Globus pallidus (tissue), 1 donor: ENCODE measurements around the gene CEP131.

ENCODE experiments used
- DNase-seq: peaks from one replicate; pipeline ENCODE4 v3.0.0-alpha.2; 2015; ENCODE audit warnings: low spot score

CEP131 gene

GRCh38 chr17:81187120-81187519, 35.6 kb downstream of the CEP131 start:
- DNase-seq: no peak

DNA sequence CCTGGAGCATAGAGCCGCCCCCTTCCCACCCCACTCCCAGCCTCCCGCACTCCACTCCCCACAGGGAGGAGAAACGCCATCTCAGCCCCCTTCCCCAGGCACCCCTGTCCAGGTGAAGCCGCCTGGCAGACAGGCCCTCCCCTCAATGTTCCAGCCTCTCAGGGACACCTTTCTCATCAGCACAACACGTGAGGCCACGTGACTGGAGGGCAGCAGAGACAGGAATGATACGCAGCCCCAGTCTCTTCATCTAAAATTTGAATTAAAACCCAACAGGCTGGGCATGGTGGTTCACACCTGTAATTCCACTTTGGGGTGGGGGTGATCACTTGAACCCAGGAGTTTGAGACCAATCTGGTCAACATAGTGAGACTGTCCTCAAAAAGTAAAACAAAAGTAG, 36.6 kb downstream of the CEP131 start:
- no peak for DNase-seq

DNA sequence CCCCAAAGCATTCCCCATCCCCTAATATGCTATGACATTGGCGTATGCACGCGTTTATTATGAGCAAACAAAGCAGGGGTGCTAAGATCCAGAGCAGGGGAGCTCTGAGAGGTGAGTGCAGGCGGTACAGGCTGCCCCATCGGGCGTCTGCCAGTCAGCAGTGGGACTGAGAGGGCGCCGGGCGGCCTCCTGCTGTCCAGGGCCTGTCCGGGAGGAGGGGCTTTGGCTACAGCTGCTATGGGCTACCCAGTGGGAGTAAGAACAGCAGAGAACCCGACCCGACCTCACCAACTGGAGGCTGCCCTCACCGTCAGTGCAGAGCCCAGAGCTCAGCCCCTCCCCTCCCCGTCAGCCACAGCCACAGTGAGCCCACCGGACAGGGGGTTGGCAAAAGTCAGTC, 38.2 kb downstream of the CEP131 start:
- no peak for DNase-seq

DNA sequence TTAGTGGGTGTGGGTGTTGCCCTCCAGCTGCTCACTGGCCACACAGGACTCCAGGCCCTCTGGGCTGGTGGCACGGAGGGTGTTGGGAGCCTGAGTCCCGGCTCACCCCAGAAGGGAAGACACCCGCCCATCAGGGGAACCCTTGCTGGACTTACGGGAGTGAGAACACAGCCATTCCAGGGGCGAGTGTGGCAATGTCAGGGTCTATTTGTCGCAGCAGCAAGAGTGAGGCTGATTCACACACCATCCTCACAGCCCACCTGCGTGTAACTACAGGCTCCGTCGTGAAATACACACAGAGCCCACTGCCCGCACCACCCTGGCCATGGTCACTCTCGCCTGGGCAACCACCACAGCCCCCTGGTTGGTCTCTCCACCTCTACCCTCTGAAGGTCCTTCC, 39.0 kb downstream of the CEP131 start:
- no peak for DNase-seq

GRCh38 chr17:81183316-81183715, 39.4 kb downstream of the CEP131 start:
- no peak for DNase-seq

DNA sequence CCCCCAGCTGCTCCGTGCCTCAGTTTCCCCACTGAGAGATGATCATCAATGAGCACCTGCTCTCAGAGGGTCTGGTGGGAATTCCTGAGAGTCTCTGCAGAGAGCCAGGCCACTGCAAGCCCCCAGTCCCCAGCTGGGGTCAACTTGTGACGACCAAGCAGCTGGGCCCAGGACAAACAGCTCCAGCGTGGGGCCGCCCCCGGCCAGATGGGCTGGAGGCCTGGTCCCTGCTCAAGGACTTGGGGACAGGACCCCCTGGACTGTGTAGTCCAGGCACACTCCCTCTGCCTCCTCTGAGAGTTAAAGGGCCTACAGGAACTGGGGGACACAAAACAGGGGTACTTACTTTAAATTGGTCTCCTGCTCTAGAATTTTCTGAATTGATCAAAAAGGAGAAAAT, 40.2 kb downstream of the CEP131 start:
- DNase-seq: no peak

GRCh38 chr17:81181811-81182185, 41.0 kb downstream of the CEP131 start:
- no peak for DNase-seq

DNA sequence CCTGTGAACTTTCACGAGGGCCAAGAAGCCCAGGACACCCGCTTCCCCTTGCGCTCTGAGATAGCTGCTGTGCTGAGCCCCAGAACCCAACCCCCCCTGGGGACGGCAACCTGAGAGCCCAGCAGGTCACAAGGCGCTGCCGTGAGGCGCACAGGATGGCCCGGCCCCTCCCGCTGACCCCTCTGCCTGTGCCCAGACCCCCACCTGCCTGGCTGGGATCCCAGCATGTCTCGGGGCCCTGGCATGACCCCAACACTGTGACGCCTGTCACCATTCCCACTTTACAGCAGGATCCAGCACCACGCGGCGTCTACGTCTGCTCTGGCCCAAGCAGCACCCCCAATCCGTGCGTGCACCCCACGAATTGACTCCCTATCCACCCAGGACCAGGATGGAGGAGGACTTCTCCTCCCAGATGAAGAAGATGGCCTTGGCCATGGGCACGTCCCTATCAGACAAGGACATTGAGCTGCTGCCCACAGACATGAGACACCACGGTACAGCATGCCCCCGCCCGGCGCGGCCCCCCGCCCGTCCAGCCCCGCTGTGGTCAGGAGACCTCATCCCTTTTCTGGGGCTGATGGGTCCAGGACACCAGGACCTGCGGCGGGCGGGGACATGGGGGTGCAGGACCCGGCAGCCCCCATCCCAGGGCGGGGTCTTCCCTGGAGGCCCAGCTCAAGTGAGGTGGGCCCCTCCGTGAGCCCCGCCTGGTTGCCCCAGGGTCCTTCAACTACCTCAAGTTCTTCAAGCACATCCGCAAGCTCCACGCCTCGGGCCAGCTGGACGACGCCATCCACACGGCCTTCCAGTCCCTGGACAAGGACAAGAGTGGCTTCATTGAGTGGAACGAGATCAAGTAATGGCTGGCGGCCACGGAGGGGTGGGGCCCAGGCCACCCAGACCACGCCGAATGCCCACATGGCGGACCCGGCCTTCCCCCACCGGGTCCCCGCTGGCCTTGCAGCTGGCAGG, 41.6 kb downstream of the CEP131 start:
- DNase-seq: no peak

DNA sequence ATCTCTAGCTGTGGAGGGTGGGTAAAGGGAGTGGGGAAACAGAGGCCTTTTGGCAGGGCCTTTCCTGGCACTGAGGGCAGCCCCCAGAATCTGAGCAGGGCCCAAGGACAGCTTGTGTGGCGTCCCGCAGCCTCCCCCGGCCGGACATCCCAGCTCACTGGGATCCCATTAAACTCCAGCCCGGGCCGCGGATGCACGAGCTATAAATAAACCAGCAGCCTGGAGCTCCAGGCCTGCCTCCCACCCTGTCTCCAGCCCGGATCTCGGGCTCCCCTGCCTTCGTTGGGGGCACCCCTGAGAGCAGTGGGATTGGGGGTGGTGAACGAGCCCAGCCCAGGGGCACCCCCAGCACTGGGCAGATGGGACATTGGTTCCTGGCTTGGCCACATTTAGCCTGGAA, 42.9 kb downstream of the CEP131 start:
- no peak for DNase-seq

DNA sequence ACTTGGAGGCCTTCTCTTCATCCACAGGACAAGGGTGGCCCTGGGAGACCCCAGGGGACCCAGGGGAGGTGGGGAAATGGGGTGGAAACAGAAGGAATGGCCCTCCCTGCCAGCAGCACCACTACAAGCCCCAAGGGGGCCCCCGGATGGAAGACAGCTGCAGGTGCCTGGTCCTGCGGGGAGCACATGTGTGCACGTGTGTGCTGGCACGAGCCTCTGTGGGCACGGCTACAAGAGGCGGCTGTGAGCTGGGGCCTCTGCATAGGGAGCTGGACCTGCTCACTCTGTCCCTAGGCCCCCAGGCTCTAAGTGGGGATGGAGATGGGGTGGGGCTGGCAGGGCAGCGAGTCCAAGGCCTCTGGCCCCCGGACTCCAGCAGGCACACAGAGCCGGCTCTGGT, 43.5 kb downstream of the CEP131 start:
- no peak for DNase-seq

DNA sequence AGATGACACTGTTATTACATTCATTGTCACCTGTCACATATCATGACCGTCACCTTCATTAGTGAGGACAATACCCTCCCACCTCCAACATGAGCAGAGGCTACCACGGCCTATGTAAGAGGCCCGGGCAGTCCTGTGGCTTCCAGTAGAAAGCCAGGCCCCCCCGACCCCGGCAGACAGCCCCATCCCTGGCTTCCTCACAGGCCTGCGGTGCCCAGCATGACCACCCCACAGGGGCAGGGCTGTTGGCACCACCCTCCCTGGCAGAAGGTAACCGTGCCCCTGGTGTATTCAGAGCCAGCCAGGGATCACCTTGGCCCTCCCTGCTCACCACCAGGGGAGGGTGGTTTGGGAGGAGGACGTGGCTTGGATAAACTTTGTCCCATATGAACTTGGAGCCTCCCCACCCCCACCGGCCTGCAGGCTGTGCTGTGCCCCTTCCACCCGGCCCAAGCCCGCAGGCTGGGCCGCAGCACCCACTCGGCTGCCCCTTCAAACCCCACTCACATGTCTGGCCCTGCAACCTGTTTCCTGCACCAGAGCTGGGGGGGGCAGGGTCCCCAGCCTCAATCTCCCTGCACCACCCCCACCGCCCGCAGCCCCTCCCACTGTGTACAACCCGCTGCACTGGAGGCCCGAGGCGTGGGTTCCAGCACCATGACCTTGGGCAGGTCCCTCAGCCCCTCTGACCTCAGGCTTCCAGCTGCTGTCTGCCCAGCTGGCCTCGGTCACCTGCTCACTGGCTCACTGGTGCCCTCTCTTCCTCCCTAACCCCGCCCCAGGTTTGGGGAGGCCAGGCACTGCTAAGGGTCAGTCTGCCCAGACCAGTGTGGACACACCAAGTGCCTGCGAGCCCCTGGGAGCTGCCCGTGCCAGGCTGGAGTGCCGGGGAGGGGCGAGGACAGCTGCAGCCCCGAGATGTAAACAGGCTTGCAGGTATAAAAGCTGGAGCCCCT, 44.4 kb downstream of the CEP131 start:
- DNase-seq: no peak

DNA sequence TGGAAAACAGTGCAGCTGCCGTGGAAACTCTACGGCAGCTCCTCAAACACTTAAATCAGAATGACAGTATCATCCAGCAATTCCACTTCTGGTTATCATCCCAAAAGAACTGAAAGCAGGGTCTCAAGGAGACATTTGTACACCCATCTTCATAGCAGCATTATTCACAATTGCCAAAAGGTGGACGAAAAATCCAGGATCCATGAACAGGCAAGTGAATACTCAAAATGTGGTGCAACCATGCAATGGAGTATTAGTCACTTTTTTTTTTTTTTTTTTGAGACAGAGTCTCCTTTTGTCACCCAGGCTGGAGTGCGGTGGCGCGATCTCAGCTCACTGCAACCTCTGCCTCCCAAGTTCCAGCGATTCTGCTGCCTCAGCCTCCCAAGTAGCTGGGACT, 46.1 kb downstream of the CEP131 start:
- no peak for DNase-seq

DNA sequence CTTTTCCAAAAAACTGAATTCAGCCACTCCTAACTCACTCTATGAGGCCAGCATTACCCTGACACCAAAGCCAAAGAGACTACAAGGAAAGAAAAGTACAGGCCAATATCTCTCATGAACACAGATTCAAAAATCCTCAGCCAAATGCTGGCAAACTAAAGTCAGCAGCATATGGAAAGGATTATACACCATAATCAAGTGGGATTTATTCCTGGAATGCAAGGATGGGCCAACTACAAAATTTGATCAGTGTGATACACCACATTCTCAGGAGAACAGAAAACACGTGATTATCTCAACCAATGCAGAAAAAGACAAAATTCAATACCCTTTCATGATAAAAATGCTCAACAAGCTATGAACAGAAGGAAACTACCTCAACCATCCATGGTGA, 49.0 kb downstream of the CEP131 start:
- DNase-seq: no peak

GRCh38 chr17:81173052-81173761, 49.6 kb downstream of the CEP131 start:
- DNase-seq: no peak

DNA sequence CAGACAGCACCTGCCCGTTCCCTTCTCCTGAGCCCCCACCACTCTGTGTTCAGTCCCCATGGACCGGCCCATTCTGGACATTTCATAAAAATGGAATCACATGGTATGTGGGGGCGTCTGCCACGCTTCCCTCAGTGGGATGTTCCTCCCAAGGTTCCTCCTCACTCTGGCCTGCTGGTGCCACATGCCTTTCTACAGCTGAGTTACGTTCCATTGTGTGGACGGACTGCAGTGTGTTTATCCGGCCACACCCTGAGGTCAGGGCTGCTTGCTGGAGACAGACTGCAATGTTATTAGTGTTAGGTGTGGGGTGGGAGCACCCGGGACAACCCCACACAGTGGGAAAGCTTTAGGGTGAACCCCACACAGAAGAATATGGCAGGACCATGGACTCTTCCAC, 50.8 kb downstream of the CEP131 start:
- no peak for DNase-seq

GRCh38 chr17:81170727-81171494, 51.9 kb downstream of the CEP131 start:
- DNase-seq: no peak

DNA sequence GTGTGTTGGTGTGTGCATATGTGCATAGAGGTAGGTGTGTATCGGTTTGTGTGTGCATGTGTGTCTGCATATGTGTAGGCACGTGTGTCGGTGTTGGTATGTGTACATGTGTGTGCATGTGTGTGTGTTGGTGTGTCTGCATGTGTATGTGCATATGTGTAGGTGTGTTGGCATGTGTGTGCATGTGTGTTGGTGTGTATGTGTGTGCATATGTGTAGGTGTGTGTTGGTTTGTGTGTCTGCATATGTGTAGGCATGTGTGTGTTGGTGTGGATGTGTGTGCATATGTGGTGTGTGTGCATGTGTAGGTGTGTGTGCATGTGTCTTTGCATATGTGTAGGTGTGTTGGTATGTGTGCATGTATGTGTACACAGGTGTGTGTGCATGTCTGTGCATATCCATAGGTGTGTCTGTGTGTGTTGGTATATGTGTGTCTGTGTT, 52.9 kb downstream of the CEP131 start:
- no peak for DNase-seq

GRCh38 chr17:81167638-81168037, 55.1 kb downstream of the CEP131 start:
- DNase-seq: no peak

- DNase-seq: no peak
Measured at GRCh38 chr17:81167194-81167524, 55.6 kb downstream of the CEP131 start.

GRCh38 chr17:81166033-81166492, 56.7 kb downstream of the CEP131 start, which contains the start of gene AATK:
AATK (minus strand) TSS chr17:81166221; CDS start chr17:81165992, 229 bp downstream.
- DNase-seq: no peak
